Stimulated activated CD8-positive, alpha-beta memory T cell treated with anti-CD3 and anti-CD28 coated beads, Interleukin-15, amount 100 ng/mL, for 1 hour (primary cell): Measurements from ENCODE around the gene AS3MT.
"Not testable (repeated sequence)": the region's sequence is repeated elsewhere in the genome, so short reads cannot be mapped to it uniquely, and the experiment has no call there.

ENCODE experiments used
- DNase-seq: peaks from one replicate; pipeline ENCODE4 v3.0.0-alpha.2; 2020; ENCODE audit warnings: low read depth

AS3MT gene

DNA sequence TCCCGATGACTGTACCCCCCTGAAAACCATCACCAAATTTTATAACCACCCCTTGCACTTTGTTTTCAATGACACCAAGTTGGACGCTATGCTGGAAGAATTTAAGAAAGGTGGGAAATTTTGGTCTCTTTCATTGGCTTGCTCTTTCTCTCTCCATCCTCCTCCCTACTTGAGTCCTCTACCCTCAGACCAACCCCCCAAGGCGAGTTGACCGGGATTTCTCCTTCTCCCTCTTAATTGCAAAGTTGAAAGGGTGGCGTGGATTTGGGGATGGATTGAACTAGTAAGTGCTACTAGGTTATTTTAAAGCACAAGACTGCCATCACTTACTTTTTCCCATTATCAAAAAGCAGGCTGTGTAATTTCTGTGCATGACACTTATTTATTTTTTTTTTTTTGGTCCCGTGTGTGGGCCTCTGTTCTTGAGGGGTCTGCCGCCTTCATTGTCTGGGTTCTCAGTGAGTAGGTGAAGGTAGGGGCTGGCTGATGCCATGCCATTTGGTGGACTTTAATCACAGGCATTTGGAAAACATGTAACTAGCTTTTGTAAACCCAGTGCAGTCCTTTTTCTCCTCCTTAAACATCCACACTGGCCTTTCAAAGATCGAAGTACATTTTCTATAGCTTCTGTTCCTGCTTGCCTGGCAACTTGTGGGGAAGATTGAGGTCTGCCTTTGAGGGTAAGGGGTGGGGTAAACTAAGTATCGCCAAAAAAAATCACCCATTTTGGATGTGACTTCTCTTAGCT is 50.9 kb downstream of the AS3MT start:
- no peak for DNase-seq

DNA sequence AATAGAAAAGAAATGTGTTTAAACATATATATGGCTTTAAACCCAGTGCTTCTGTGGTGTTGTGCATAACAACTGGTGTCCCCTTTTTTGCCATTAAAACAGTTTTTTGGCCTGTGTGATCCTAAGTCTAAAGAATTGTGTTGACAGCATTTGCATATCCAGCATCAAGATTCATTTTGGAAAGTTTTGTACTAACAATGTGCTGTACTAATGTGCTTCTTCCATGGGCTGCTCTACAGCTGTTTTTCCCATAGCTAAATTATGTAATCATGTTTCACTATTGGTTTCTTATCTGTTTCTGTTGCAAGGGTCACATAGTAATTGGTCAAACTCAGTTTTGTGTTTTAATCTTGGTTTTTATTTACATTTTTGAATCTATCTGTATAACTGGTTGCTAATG is 54.3 kb downstream of the AS3MT start:
- no peak for DNase-seq

DNA sequence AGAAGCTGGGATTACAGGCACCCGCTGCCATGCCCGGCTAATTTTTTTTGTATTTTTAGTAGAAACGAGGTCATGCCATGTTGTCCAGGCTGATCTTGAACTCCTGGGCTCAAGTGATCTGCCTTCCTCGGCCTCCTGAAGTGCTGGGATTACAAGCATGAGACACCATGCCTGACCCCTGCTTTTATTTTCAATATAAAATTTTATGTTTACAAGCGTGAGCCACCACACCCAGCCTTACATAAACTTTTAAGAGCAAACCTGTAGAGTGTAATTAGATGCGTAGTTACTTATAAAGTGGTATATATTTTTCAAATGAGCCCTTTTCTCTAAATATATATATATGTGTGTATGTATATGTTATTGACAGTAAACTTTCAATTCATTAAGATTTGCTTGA is 57.6 kb downstream of the AS3MT start:
- DNase-seq = no peak

- DNase-seq = no peak
These were observed 58.2 kb downstream of the AS3MT start for GRCh38 chr10:102927311-102928010.

GRCh38 chr10:102928442-102928841 is 59.2 kb downstream of the AS3MT start:
- DNase-seq = not testable (repeated sequence)

- no peak for DNase-seq
These were observed 61.5 kb downstream of the AS3MT start for GRCh38 chr10:102930720-102931119.

- no peak for DNase-seq
These were observed 62.4 kb downstream of the AS3MT start for GRCh38 chr10:102931643-102932042.

- no peak for DNase-seq
These were observed 66.2 kb downstream of the AS3MT start for GRCh38 chr10:102935505-102935904.

DNA sequence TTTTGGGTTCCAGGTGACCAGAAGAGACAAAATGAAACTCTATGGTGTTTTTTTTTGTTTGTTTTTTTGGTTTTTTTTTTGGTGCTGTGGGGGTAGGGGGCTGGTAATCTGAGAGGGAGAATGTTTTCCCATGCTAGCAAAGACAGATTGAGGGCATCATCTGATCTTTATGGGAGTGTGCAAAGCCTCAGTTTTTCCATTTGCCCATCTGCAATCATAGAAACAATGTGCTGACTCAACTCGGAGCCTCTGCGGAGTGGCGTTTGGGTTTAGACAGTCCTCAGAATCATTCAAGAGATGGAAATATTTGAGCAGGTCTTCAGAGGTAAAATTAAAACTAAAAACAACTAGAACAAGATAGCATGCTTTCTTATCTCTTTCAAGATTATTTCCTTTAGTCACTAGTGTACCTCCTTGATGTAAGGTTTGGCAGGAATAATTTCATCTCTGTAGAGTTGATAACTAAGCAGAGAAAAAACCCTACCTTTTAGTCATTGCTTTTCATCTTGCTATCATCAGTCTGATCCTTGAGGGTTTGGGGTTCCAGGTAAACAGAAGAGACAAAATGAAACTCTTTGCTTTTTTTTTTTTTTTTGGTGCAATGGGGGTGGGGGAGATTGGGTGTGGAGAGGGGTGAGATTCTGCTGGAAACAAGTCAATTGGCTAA is 66.8 kb downstream of the AS3MT start:
- no peak for DNase-seq

DNA sequence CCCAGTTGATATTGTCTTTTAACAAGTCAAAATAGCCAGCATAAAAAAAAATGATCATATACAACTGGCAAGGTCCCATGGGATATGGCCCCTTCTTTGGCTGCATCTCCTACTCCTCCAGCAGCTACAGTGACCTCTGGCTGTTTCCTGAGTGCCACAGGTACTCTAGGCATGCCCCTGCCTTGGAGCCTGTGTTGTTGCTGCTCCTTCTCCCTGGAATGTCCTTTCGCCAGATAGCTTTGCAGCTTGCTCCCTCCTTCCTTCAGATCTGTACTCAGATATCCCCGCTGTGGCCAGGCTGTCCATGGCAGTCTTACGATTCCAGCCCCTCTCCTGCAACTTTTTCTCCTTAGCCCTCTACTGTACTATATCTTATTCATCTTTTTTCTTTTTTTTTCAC is 72.1 kb downstream of the AS3MT start:
- no peak for DNase-seq

DNA sequence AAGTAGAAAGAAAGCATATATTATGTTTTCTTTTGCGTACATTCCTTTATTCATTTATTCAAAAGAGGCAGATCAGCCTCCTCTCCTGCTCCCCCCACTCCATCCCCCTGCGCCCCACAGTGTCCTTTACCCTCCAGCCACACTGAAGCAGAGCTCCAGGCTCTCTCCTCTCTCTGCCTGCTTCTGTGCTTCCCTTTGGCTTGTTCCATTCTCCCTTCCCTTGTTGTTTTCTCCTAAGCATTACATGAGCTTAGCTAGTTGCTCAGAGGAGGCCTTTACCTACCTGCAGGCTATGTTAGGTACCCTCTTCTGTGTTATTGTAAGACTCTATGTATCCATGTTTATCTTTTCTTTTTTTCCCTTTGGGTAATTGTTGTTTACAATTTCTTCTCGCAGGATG is 76.2 kb downstream of the AS3MT start:
- no peak for DNase-seq

- no peak for DNase-seq
These were observed 76.7 kb downstream of the AS3MT start for GRCh38 chr10:102945962-102946361.

DNA sequence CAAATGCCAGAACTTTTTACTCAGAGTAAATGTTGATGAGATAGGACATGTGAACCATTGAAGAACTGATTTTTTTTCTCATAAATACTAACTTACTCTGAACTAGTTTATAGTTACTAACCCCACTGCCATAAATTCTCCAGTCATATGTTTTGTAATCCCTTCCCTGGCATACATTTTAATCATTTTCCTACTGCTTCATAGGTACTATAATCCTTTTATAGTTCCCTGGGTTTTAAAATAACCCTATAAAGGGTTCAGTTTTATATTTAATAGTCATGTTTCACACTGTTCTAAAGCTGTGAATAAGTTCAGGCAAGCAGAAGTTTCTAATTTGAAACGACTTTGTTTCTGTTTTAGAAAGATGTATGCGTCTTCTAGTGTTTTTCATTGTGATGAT is 77.7 kb downstream of the AS3MT start:
- no peak for DNase-seq

GRCh38 chr10:102948176-102948575 is 78.9 kb downstream of the AS3MT start:
- no peak for DNase-seq

GRCh38 chr10:102948786-102949185 is 79.5 kb downstream of the AS3MT start:
- no peak for DNase-seq

GRCh38 chr10:102949916-102950315 is 80.6 kb downstream of the AS3MT start:
- DNase-seq = no peak

DNA sequence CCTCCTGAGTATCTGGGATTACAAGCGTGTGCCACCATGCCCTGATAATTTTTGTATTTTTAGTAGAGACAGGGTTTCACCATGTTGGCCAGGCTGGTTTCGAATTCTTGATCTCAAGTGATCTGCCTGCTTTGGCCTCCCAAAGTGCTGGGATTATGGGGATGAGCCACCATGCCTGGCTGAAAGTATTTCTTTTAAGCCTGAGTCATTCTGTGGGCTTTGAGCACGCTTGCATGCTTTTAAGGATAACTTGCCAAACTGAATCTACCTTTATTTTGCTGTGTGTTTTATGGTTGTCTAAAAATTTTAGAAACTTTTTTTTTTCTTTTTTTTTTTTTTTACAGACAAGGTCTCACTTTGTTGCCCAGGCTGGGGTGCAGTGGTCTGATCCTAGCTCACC is 82.0 kb downstream of the AS3MT start:
- no peak for DNase-seq
